WTC11 (cell line): ENCODE results near the gene LAMC2. TPM values are rescaled to one million over a fixed set of nuclear protein-coding genes. Genes with fewer than 3 reads are reported as not detected.

ENCODE experiments used
- ATAC-seq: fragments of 200-7000 bp; cut with Tn5 transposase; 2 replicates; pipeline ENCODE4 v1.10.0; 2021; ENCODE audit warnings: mild to moderate bottlenecking, moderate library complexity
- CTCF ChIA-PET: fragments of 300-600 bp; sonication (Branson Sonifier 250); formaldehyde crosslinking; loops from one replicate; lab custom pipeline; 2021; ENCODE audit warnings: antibody characterized with exemption; lab: Charles Lee
- POLR2A ChIA-PET: fragments of 350-600 bp; sonication (Branson Sonifier 250); formaldehyde crosslinking; loops from one replicate; lab custom pipeline; 2021; ENCODE audit warnings: antibody characterized with exemption; lab: Charles Lee
- DNase-seq: peaks from one replicate; pipeline ENCODE4 v3.0.0; 2021; ENCODE audit warnings: low spot score
- H3K27ac Mint-ChIP-seq: 2 replicates; pipeline ENCODE4 v1.8.0; 2021; ENCODE audit warnings: mixed read lengths
- H3K27me3 Mint-ChIP-seq: 2 replicates; pipeline ENCODE4 v1.8.0; 2021; ENCODE audit warnings: low read depth, mild to moderate bottlenecking, moderate library complexity, mixed read lengths
- H3K36me3 Mint-ChIP-seq: 2 replicates; pipeline ENCODE4 v1.8.0; 2021; ENCODE audit warnings: mixed read lengths
- H3K4me1 Mint-ChIP-seq: 2 replicates; pipeline ENCODE4 v1.8.0; 2022; ENCODE audit warnings: mixed read lengths
- H3K4me3 Mint-ChIP-seq: 2 replicates; pipeline ENCODE4 v1.8.0; 2021; ENCODE audit warnings: mild to moderate bottlenecking, moderate library complexity, mixed read lengths
- H3K9me3 Mint-ChIP-seq: 2 replicates; pipeline ENCODE4 v1.8.0; 2021; ENCODE audit warnings: mixed read lengths
- AR ChIP-seq: fragments of 250-450 bp; sonication (Bioruptor Pico); IDR thresholded peaks from 2 replicates; pipeline ENCODE4 v1.9.0; 2021; ENCODE audit warnings: mild to moderate bottlenecking
- ATF2 ChIP-seq: sonication (generic); formaldehyde crosslinking; IDR thresholded peaks from 2 replicates; pipeline ENCODE4 v1.8.1; 2022; ENCODE audit warnings: low read depth, missing genetic modification reagents, borderline replicate concordance
- ATF3 ChIP-seq: sonication (generic); formaldehyde crosslinking; conservative IDR thresholded peaks from 2 replicates; pipeline ENCODE4 v1.8.1; 2022; ENCODE audit warnings: mild to moderate bottlenecking, missing genetic modification reagents
- FOXK1 ChIP-seq: sonication (generic); formaldehyde crosslinking; IDR thresholded peaks from 2 replicates; pipeline ENCODE4 v1.8.0; 2022; ENCODE audit warnings: mild to moderate bottlenecking, moderate library complexity, missing genetic modification reagents
- GTF2I ChIP-seq: fragments of 250-450 bp; sonication (Bioruptor Pico); conservative IDR thresholded peaks from 2 replicates; pipeline ENCODE4 v1.4.0; 2021; ENCODE audit warnings: mild to moderate bottlenecking
- HMGXB4 ChIP-seq: sonication (generic); formaldehyde crosslinking; IDR thresholded peaks from 2 replicates; pipeline ENCODE4 v1.8.1; 2023; ENCODE audit warnings: mild to moderate bottlenecking, moderate library complexity, missing genetic modification reagents
- MAX ChIP-seq: sonication (generic); formaldehyde crosslinking; IDR thresholded peaks from 2 replicates; pipeline ENCODE4 v1.8.0; 2022; ENCODE audit warnings: mild to moderate bottlenecking, missing genetic modification reagents
- MLX ChIP-seq: sonication (generic); formaldehyde crosslinking; IDR thresholded peaks from 2 replicates; pipeline ENCODE4 v1.8.1; 2023; ENCODE audit warnings: mild to moderate bottlenecking, missing genetic modification reagents, moderate library complexity
- MXD4 ChIP-seq: fragments of 250-450 bp; sonication (Bioruptor Pico); IDR thresholded peaks from 2 replicates; pipeline ENCODE4 v1.8.0; 2021; ENCODE audit warnings: mild to moderate bottlenecking, moderate library complexity, borderline replicate concordance
- NFYB ChIP-seq: sonication (generic); formaldehyde crosslinking; conservative IDR thresholded peaks from 2 replicates; pipeline ENCODE4 v1.8.0; 2022; ENCODE audit warnings: low read depth, missing genetic modification reagents
- NR1H2 ChIP-seq: sonication (generic); formaldehyde crosslinking; IDR thresholded peaks from 2 replicates; pipeline ENCODE4 v1.9.0; 2021; ENCODE audit warnings: mild to moderate bottlenecking, moderate library complexity, missing genetic modification reagents
- NR3C1 ChIP-seq: sonication (generic); formaldehyde crosslinking; conservative IDR thresholded peaks from 2 replicates; pipeline ENCODE4 v1.8.1; 2023; ENCODE audit warnings: low read depth, mild to moderate bottlenecking, missing genetic modification reagents
- OVOL2 ChIP-seq: fragments of 250-450 bp; sonication (Bioruptor Pico); IDR thresholded peaks from 2 replicates; pipeline ENCODE4 v1.9.0; 2021; ENCODE audit warnings: mild to moderate bottlenecking, borderline replicate concordance
- TP53 ChIP-seq: sonication (generic); formaldehyde crosslinking; IDR thresholded peaks from 2 replicates; pipeline ENCODE4 v1.8.1; 2023; ENCODE audit warnings: mild to moderate bottlenecking, missing genetic modification reagents
- ZBTB21 ChIP-seq: sonication (generic); formaldehyde crosslinking; IDR thresholded peaks from 2 replicates; pipeline ENCODE4 v1.8.1; 2023; ENCODE audit warnings: mild to moderate bottlenecking, missing genetic modification reagents, borderline replicate concordance
- ZNF281 ChIP-seq: sonication (generic); formaldehyde crosslinking; IDR thresholded peaks from 2 replicates; pipeline ENCODE4 v1.8.0; 2023; ENCODE audit warnings: mild to moderate bottlenecking, missing genetic modification reagents
- ZNF317 ChIP-seq: sonication (generic); formaldehyde crosslinking; IDR thresholded peaks from 2 replicates; pipeline ENCODE4 v1.8.1; 2023; ENCODE audit warnings: low read depth, mild to moderate bottlenecking, moderate library complexity, missing genetic modification reagents, borderline replicate concordance
- ZNF423 ChIP-seq: fragments of 250-450 bp; sonication (Bioruptor Pico); IDR thresholded peaks from 2 replicates; pipeline ENCODE4 v2.1.2; 2022; ENCODE audit warnings: mild to moderate bottlenecking, moderate library complexity
- ZSCAN18 ChIP-seq: fragments of 250-450 bp; sonication (Bioruptor Pico); IDR thresholded peaks from 2 replicates; pipeline ENCODE4 v2.1.2; 2022; ENCODE audit warnings: mild to moderate bottlenecking, moderate library complexity
- total RNA-seq: library from RNA; stranded (reverse); gene quantifications from 3 replicates; pipeline ENCODE4 v1.2.3, GENCODE V29; 2021

LAMC2 gene
- total RNA-seq, 1 experiment from 2014 or later, result 7.9 TPM

- TF ChIP-seq AR (CRISPR knock-in tag) (no peak), ATF2 (no peak), ZSCAN18 (CRISPR knock-in tag) (no peak), NFYB (CRISPR knock-in tag) (no peak), NR3C1 (no peak), ZNF317 (CRISPR knock-in tag) (no peak), ZNF423 (CRISPR knock-in tag) (no peak), GTF2I (CRISPR knock-in tag) (no peak), MLX (CRISPR knock-in tag) (no peak), HMGXB4 (CRISPR knock-in tag) (no peak), OVOL2 (CRISPR knock-in tag) (no peak), ZNF281 (CRISPR knock-in tag) (no peak), MAX (CRISPR knock-in tag) (no peak), TP53 (CRISPR knock-in tag) (no peak), ZBTB21 (CRISPR knock-in tag) (no peak), ATF3 (CRISPR knock-in tag) (no peak), MXD4 (CRISPR knock-in tag) (no peak), NR1H2 (no peak), FOXK1 (CRISPR knock-in tag) (no peak)
- H3K36me3 Mint-ChIP-seq, result no peaks in the 10 kb centered on the region
- H3K27ac Mint-ChIP-seq, result no peak overlapping the region
- H3K4me3 Mint-ChIP-seq, result no peak overlapping the region
- ChIA-PET POLR2A (no interaction called here), CTCF (no interaction called here)
- no peaks in the 10 kb centered on the region for H3K27me3 Mint-ChIP-seq
- H3K9me3 Mint-ChIP-seq, result no peaks in the 10 kb centered on the region
- peak; percentile 46 for DNase-seq
- ATAC-seq, result peak; percentile 97
- H3K4me1 Mint-ChIP-seq, result peaks cover 16% of the 10 kb centered on the region
Measured at GRCh38 chr1:183164340-183164739, 21.7 kb upstream of the LAMC2 start.
